ENCODE results near the gene CGNL1.

Gene CGNL1

GRCh38 chr15:57379487-57379886, 3.2 kb downstream of the CGNL1 start:
- in situ Hi-C loops (cut with MboI; ENCODE audit: low pct_unique_long_range_greater_than_20kb, low sequenced_read_pairs) = no loop called here
- no peak for DNase-seq

- no peak for DNase-seq
- in situ Hi-C loops (cut with MboI; ENCODE audit: low pct_unique_long_range_greater_than_20kb, low sequenced_read_pairs) = no loop called here
Observed at GRCh38 chr15:57380854-57381253, 4.5 kb downstream of the CGNL1 start.

GRCh38 chr15:57382215-57382614, 5.9 kb downstream of the CGNL1 start:
- DNase-seq = no peak
- in situ Hi-C loops (cut with MboI; ENCODE audit: low pct_unique_long_range_greater_than_20kb, low sequenced_read_pairs) = no loop called here

DNA sequence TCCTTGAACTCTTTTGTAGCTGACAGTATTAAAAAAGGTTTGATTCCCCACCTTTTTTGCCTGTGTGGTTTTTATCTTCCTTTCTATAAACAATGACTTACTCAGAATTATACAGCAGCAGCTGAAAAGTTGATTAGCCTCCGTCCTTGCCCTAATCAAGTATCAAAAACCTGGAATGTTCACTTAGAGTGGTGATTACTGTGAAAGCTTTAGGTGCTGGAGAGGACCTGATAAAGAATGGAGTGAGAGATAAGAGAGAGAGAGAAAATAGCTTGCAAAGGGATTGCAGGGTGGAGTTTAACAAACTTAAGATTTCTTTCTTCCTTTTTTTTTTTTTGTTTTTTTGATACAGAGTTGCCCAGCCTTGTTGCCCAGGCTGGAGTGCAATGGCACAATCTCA, 6.7 kb downstream of the CGNL1 start:
- in situ Hi-C loops (cut with MboI; ENCODE audit: low pct_unique_long_range_greater_than_20kb, low sequenced_read_pairs) = no loop called here
- no peak for DNase-seq

DNA sequence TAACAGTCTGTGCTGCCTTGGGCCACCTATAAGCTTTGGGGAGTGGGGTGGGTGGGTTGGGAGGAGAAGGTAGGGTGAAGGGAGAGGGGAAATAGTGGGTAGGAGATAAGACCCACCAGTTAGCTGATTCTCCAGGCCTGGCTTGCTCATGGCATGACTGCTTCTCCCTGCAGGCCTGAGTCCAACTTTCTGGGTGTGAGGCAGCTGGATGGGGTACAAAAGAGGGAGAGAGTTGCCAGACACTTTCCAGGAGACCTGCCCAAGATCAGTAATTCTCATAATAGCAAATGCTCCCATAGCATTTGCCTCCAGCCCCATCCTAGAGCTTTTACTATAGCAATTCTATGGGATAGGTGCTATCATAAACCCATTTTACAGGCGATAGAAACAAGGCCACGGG, 7.7 kb downstream of the CGNL1 start:
- in situ Hi-C loops (cut with MboI; ENCODE audit: low pct_unique_long_range_greater_than_20kb, low sequenced_read_pairs) = no loop called here
- DNase-seq = no peak

- in situ Hi-C loops (cut with MboI; ENCODE audit: low pct_unique_long_range_greater_than_20kb, low sequenced_read_pairs) = no loop called here
Observed at GRCh38 chr15:57384816-57385215, 8.5 kb downstream of the CGNL1 start.

DNA sequence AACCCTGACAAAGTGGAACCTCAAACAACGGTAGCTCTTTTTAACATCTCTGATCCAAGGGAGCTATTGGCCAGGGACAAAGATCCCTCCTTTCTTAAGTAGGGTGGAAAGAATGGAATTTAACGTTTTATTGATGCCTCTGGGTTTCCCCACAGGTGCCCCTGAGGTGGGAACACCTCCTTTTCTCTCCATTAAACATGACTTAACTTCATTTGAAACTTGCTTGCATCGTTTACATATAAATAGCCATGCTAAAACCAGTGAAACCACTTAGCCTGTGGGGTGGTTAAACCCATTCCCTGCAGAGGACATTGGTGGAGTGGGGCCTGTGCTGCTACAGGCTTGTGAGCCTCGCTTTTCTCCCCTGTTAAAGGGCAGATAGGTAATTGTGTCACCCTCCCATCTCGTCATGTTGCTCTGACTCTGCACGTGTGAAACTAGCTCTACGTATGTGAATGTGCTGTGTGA, 9.7 kb downstream of the CGNL1 start:
- no peak for DNase-seq

More at GRCh38 chr15:57384816-57385215, 8.5 kb downstream of the CGNL1 start:
- DNase-seq = no peak

DNA sequence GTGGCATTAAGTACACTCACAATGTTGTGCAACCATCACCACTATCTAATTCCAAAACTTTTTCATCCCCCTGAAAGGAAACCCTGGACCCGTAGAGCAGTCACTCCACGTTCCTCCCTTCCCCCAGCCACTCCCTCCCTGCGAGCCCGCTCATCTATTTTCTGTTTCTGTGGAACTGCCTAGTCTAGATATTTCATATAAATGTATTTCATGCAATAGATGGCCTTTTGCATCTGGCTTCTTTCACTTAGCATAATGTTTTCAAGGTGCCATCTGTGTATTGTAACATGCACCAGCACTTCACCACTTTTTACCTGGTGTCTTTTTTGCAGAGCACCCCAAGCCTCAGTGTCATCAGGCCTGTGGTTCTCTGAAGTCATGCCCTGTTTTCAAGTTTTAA, 10.7 kb downstream of the CGNL1 start:
- in situ Hi-C loops (cut with MboI; ENCODE audit: low pct_unique_long_range_greater_than_20kb, low sequenced_read_pairs) = no loop called here
- DNase-seq = no peak

More for the DNA sequence above, 9.7 kb downstream of the CGNL1 start:
- in situ Hi-C loops (cut with MboI; ENCODE audit: low pct_unique_long_range_greater_than_20kb, low sequenced_read_pairs) = no loop called here

GRCh38 chr15:57387564-57388076, 11.3 kb downstream of the CGNL1 start:
- DNase-seq = no peak
- in situ Hi-C loops (cut with MboI; ENCODE audit: low pct_unique_long_range_greater_than_20kb, low sequenced_read_pairs) = no loop called here

GRCh38 chr15:57388464-57388863, 12.2 kb downstream of the CGNL1 start:
- in situ Hi-C loops (cut with MboI; ENCODE audit: low pct_unique_long_range_greater_than_20kb, low sequenced_read_pairs) = no loop called here
- DNase-seq = no peak

DNA sequence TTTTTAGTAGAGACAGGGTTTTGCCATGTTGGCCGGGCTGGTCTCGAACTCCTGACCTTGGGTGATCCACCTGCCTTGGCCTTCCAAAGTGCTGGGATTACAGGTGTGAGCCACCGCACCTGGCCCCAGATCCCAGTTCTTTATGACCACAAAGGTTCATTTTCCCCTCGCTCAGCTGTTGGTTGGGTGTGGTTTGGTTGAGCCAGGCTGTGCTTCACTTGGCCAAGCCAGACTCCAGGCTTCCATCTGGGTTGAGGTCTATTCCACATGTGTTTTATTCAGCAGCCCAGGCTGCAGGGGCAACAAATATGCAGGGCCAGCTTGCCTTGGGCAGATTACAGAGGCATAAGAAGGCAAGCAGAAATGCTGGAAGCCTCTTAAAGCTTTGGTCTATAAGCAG, 13.7 kb downstream of the CGNL1 start:
- no peak for DNase-seq
- in situ Hi-C loops (cut with MboI; ENCODE audit: low pct_unique_long_range_greater_than_20kb, low sequenced_read_pairs) = no loop called here

- DNase-seq = no peak
- in situ Hi-C loops (cut with MboI; ENCODE audit: low pct_unique_long_range_greater_than_20kb, low sequenced_read_pairs) = no loop called here
Observed at GRCh38 chr15:57390583-57390982, 14.3 kb downstream of the CGNL1 start.

DNA sequence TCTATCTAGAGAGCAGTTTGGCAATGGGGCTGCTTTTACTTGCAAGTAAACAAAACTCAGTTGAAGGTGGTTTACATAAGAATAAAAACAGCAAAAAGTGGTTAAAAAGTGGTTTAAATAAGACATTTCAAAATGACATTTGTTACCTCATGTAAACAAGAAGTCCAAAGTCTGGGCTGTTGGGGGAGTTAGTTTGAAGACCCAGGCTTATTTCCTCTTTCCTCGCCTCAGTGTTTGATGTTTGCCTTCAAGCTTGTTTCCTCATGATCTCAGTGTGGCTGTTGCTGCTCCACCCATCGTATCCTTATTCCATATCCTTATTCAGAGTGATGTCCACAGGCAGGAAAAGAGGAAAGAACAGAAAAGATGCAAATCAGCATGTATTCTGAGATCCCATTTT, 15.2 kb downstream of the CGNL1 start:
- in situ Hi-C loops (cut with MboI; ENCODE audit: low pct_unique_long_range_greater_than_20kb, low sequenced_read_pairs) = no loop called here
- no peak for DNase-seq

DNA sequence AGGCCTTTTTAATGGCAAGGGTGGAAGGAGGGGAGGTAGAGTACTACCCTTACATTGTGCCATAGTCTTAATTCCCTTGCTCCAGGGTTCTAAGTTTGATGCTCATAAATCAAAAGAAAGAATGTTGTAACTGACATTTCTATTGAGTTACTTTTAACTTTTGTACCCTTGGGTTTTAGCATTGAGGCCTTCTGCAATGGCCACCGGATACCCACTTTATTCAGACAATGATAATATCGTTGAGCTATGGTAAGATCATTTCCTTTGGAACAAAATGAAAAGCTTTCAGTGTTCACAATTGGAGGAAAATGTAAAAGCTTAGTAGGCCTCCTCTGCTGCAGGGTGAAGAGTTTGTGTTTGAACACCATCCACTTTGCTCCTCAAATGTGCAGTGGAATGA, 16.8 kb downstream of the CGNL1 start:
- DNase-seq = no peak
- in situ Hi-C loops (cut with MboI; ENCODE audit: low pct_unique_long_range_greater_than_20kb, low sequenced_read_pairs) = no loop called here

- in situ Hi-C loops (cut with MboI; ENCODE audit: low pct_unique_long_range_greater_than_20kb, low sequenced_read_pairs) = no loop called here
- DNase-seq = no peak
Observed at GRCh38 chr15:57395292-57395691, 19.0 kb downstream of the CGNL1 start.

DNA sequence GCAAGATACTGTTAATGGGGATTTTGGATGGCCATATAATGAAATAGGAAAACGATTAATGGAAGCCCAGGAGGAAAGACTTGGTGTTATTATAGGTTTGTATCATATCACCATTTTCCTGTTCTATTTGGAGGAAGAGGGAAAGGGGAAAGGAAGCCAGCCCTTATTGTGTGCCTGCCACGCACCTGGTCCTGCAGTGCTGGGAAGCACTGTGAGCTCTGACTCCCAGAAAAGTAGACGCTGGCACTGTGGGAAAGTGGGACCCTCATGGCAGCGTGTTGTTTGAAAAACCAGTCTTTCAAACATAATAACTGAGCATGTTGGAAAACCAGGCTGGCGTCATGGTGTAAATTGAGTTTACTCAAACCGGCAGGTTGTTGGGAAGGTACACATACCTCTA, 22.0 kb downstream of the CGNL1 start:
- in situ Hi-C loops (cut with MboI; ENCODE audit: low pct_unique_long_range_greater_than_20kb, low sequenced_read_pairs) = no loop called here
- no peak for DNase-seq

DNA sequence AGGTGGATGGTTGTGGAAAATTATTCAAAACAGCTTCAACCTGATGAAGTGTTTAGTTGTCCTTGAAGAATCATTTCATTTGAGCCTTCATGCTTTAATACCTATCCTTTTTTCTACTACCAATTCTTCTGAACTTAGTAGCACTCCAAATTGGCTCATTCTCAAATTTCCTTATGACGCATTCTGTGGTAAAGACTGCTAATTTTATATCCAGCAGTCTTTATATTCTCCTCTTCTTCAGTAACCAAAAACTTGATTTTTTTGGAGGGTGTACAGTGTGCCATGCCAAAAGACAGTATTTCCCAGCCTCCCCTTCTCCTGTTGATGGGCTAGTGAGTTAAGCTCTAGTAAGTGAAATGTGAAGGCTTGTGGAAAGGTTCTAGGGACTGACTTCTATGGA, 25.2 kb downstream of the CGNL1 start:
- in situ Hi-C loops (cut with MboI; ENCODE audit: low pct_unique_long_range_greater_than_20kb, low sequenced_read_pairs) = no loop called here
- DNase-seq = no peak

- DNase-seq = no peak
- in situ Hi-C loops (cut with MboI; ENCODE audit: low pct_unique_long_range_greater_than_20kb, low sequenced_read_pairs) = no loop called here
Observed at GRCh38 chr15:57403017-57403416, 26.7 kb downstream of the CGNL1 start.

DNA sequence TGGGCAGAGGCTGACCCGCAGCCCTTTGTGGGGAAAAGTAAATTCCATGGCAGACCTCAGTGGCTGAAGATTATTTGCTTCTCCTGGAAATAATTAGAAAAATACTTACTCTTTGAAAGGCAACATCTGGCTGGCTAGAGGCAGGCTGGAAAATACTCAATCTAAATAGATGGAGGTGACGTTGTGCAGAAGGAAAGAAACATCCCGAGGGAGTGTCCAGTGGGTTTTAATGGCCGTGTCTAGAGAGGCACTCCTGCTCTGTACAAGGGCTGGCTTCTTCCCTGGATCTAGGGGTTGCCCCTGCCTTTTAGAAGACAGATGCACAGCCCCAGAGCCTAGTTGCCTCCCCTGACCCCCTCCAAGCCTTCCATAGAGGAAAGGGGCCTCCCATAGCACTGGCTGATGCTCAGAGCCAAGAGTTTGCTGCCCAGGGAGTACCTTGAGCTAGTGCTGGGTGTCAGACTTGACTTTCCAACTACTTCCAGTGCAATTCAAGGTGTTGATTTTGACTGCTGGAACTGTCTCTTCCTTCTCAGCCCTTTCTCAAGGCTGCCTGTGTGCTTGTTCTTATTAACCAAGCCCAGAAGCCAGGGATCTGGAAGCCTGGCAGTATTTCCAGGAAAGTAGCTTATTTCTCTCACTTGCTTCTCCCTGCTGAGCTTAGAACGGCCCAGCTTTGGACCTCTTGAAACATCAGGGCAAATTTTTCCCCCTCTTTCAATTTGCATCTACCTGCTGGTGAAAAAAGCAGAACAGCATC, 27.4 kb downstream of the CGNL1 start:
- DNase-seq = no peak
- in situ Hi-C loops (cut with MboI; ENCODE audit: low pct_unique_long_range_greater_than_20kb, low sequenced_read_pairs) = no loop called here

DNA sequence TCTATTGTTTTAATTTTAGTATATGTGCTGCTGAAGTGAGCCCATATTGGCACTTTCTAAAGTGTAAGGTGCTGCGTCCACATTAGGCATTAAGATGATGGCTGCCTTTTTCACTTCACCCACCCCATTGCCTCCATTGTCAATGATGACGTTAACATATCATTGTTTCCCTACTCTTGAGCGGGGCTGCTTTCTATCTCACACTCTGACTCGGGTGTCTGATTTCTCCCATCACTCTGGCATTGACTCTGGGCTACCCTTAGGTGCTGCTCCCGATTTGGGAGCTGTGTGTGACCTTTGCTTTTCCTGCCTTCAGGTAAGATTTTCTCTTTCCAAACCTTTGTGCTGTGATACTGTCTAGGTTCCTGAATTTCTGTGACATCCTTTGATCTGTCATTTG, 28.8 kb downstream of the CGNL1 start:
- DNase-seq = no peak
- in situ Hi-C loops (cut with MboI; ENCODE audit: low pct_unique_long_range_greater_than_20kb, low sequenced_read_pairs) = no loop called here

Measured in KBM-7 (cell line).